HCT116 (cell line): ENCODE data around the gene PACS2. TPM values are rescaled to one million over a fixed set of nuclear protein-coding genes. Genes with fewer than 3 reads are reported as not detected.

Experiments
- ATAC-seq: fragments of 200-7000 bp; cut with Tn5 transposase; 2 replicates; pipeline ENCODE4 v1.9.1; 2020; ENCODE audit warnings: mild to moderate bottlenecking, moderate library complexity
- BruUV-seq: library from RNA; stranded (reverse); fragments of 400-500 nt; replicated peaks from 2 replicates; lab custom pipeline; 2021; lab: Mats Ljungman, UMichigan
- CTCF ChIA-PET: fragments of 300-600 bp; sonication (Branson Sonifier 250); formaldehyde crosslinking; loops from one replicate; lab custom pipeline; 2021; ENCODE audit warnings: antibody characterized with exemption; lab: Charles Lee
- POLR2A ChIA-PET: fragments of 300-600, 350-600 bp; sonication (Branson Sonifier 250); formaldehyde crosslinking; loops from one replicate; lab custom pipeline; 2021; ENCODE audit warnings: antibody characterized with exemption; lab: Charles Lee
- RAD21 ChIA-PET, 2 experiments: fragments of 300-600 bp; sonication (Branson Sonifier 250); formaldehyde crosslinking; loops; one replicate each; lab custom pipeline; 2023; ENCODE audit warnings: low total read pairs in 2 of 2; ENCODE audit not compliant: uncharacterized antibody in 2 of 2, unreplicated experiment in 2 of 2, low non-redundant PET in 1 of 2; lab: Charles Lee
- DNase-seq: peaks from one replicate; pipeline ENCODE4 v3.0.0-alpha.2; 2010; ENCODE audit warnings: low read depth, low spot score
- H2AFZ ChIP-seq: fragments of 200-600 bp; shearing (Covaris generic), sonication (generic); 2 replicates; pipeline ENCODE4 v1.6.1; 2017; ENCODE audit warnings: low read depth, mixed run types, mixed read lengths, antibody characterized with exemption, low read length; ENCODE audit not compliant: poor library complexity, severe bottlenecking
- H3K27ac ChIP-seq: 2 replicates; pipeline ENCODE4 v1.5.1; 2012; ENCODE audit warnings: low read depth, low read length
- H3K27me3 ChIP-seq: fragments of 200-600 bp; sonication (generic); 2 replicates; pipeline ENCODE4 v1.6.1; 2016; ENCODE audit warnings: mixed run types, low read length, mixed read lengths; ENCODE audit not compliant: insufficient read depth
- H3K36me3 ChIP-seq, 2 experiments: fragments of 200-500 bp in 1 of 2; fragments of 200-600 bp in 1 of 2; sonication (Bioruptor generic) in 1 of 2; sonication (generic) in 1 of 2; 2 replicates each; pipeline versions ENCODE4 v1.5.1 to v1.6.1; 2014 to 2016; ENCODE audit warnings: low read length in 2 of 2, inconsistent platforms in 1 of 2, mixed read lengths in 1 of 2, mixed run types in 1 of 2; ENCODE audit not compliant: insufficient read depth in 2 of 2, control insufficient read depth in 1 of 2
- H3K4me1 ChIP-seq, 2 experiments: fragments of 200-600 bp in 1 of 2; sonication (generic) in 1 of 2; 2 replicates each; pipeline versions ENCODE4 v1.5.1 to v1.6.1; 2012 to 2017; ENCODE audit warnings: low read length in 2 of 2, inconsistent platforms in 1 of 2, mild to moderate bottlenecking in 1 of 2, mixed read lengths in 1 of 2, mixed run types in 1 of 2, moderate library complexity in 1 of 2; ENCODE audit not compliant: insufficient read depth in 2 of 2, control insufficient read depth in 1 of 2
- H3K4me2 ChIP-seq: fragments of 200-600 bp; sonication (generic); 2 replicates; pipeline ENCODE4 v1.6.1; 2017; ENCODE audit warnings: mixed run types, low read length, mixed read lengths
- H3K4me3 ChIP-seq, 2 experiments: fragments of 200-600 bp in 1 of 2; sonication (generic) in 1 of 2; replicated peaks in 1 of 2; 2 replicates each; pipeline ENCODE4 v1.5.1; 2011 to 2016; ENCODE audit warnings: low read length in 2 of 2, control low read depth in 1 of 2, low read depth in 1 of 2, mild to moderate bottlenecking in 1 of 2, mixed read lengths in 1 of 2, mixed run types in 1 of 2
- H3K79me2 ChIP-seq: fragments of 200-600 bp; sonication (generic); 2 replicates; pipeline ENCODE4 v1.6.1; 2017; ENCODE audit warnings: mild to moderate bottlenecking, mixed run types, low read length, moderate library complexity, mixed read lengths; ENCODE audit not compliant: insufficient read depth
- H3K9ac ChIP-seq: fragments of 200-600 bp; sonication (generic); 2 replicates; pipeline ENCODE4 v1.6.1; 2016; ENCODE audit warnings: low read length, mixed read lengths
- H3K9me2 ChIP-seq: fragments of 200-600 bp; sonication (generic), shearing (Covaris generic); 2 replicates; pipeline ENCODE4 v1.6.1; 2017; ENCODE audit warnings: mixed run types, mild to moderate bottlenecking, moderate library complexity; ENCODE audit not compliant: insufficient read depth
- H3K9me3 ChIP-seq, 2 experiments: fragments of 200-500 bp in 1 of 2; fragments of 200-600 bp in 1 of 2; sonication (Bioruptor generic) in 1 of 2; sonication (generic) in 1 of 2; 2 replicates each; pipeline ENCODE4 v1.6.1; 2014 to 2017; ENCODE audit warnings: low read length in 2 of 2, mixed read lengths in 2 of 2, inconsistent platforms in 1 of 2, low read depth in 1 of 2, mild to moderate bottlenecking in 1 of 2, mixed run types in 1 of 2, moderate library complexity in 1 of 2; ENCODE audit not compliant: control insufficient read depth in 1 of 2, insufficient read depth in 1 of 2
- H4K20me1 ChIP-seq: fragments of 200-600 bp; sonication (generic), shearing (Covaris generic); 2 replicates; pipeline ENCODE4 v1.6.1; 2017; ENCODE audit warnings: mixed run types, mild to moderate bottlenecking, moderate library complexity; ENCODE audit not compliant: insufficient read depth
- CEBPB ChIP-seq: IDR thresholded peaks from 2 replicates; pipeline ENCODE4 v1.6.1; 2012; ENCODE audit warnings: low read depth
- CTCF ChIP-seq, 3 experiments: fragments of 200-600 bp in 1 of 3; sonication (generic) in 1 of 3; IDR thresholded peaks in 2 of 3; conservative IDR thresholded peaks in 1 of 3; 2 replicates each; pipeline ENCODE4 v1.5.1; 2012 to 2017; ENCODE audit warnings: low read depth in 2 of 3, low read length in 2 of 3, antibody characterized with exemption in 1 of 3, borderline replicate concordance in 1 of 3, control low read depth in 1 of 3, mild to moderate bottlenecking in 1 of 3, mixed read lengths in 1 of 3, mixed run types in 1 of 3, moderate library complexity in 1 of 3; ENCODE audit not compliant: insufficient read depth in 1 of 3
- ELF1 ChIP-seq: IDR thresholded peaks from 2 replicates; pipeline ENCODE4 v1.6.1; 2012; ENCODE audit warnings: low read depth, borderline replicate concordance
- EZH2 ChIP-seq: fragments of 200-600 bp; sonication (generic); IDR thresholded peaks from 2 replicates; pipeline ENCODE4 v1.6.1; 2017; ENCODE audit warnings: antibody characterized with exemption, mixed run types
- EZH2phosphoT487 ChIP-seq: fragments of 200-600 bp; IDR thresholded peaks from 2 replicates; pipeline ENCODE4 v1.6.1; 2018; ENCODE audit warnings: antibody characterized with exemption, borderline replicate concordance
- POLR2A ChIP-seq: IDR thresholded peaks from 2 replicates; pipeline ENCODE4 v1.7.0; 2011; ENCODE audit warnings: borderline replicate concordance; ENCODE audit not compliant: insufficient read depth, insufficient read length; ENCODE audit errors: extremely low read depth
- TCF7L2 ChIP-seq: IDR thresholded peaks from 2 replicates; pipeline ENCODE4 v1.7.0; 2011; ENCODE audit warnings: borderline replicate concordance, inconsistent platforms; ENCODE audit not compliant: insufficient read depth, insufficient read length; ENCODE audit errors: extremely low read depth
- ZBTB33 ChIP-seq: IDR thresholded peaks from 2 replicates; pipeline ENCODE4 v1.6.1; 2011; ENCODE audit warnings: mild to moderate bottlenecking, low read length, moderate library complexity; ENCODE audit not compliant: insufficient replicate concordance; ENCODE audit errors: extremely low read depth
- intact Hi-C: fragments of 100-400 bp; cut with micrococcal nuclease; formaldehyde crosslinking; loops from 2 replicates; pipeline ENCODE4 v1.10.0; 2022
- total RNA-seq: library from RNA; stranded (reverse); gene quantifications from one replicate; pipeline ENCODE4 v1.2.1, GENCODE V29; 2021; ENCODE audit not compliant: unreplicated experiment
- TF ChIP-seq, protein P1 (sequence below): IDR thresholded peaks from 2 replicates; pipeline ENCODE4 v1.6.1; 2012

The PACS2 gene
- total RNA-seq, 1 experiment from 2014 or later, result 75.5 TPM

- DNase-seq (peak; percentile 10), ATAC-seq (no peak)
- ChIA-PET RAD21 (no interaction called here), POLR2A (no interaction called here), CTCF (no interaction called here)
- Histone ChIP-seq H3K4me1 (peaks cover 22 to 39% of the 10 kb centered on the region in 2 experiments), H3K36me3 (no peaks in the 10 kb centered on the region), H3K9ac (no peak overlapping the region), H3K4me3 (no peak overlapping the region), H3K9me3 (no peaks in the 10 kb centered on the region), H4K20me1 (no peaks in the 10 kb centered on the region), H3K9me2 (no peaks in the 10 kb centered on the region), H3K79me2 (peaks cover 14% of the 10 kb centered on the region), H3K4me2 (peak overlapping the region; percentile 26), H3K27me3 (no peaks in the 10 kb centered on the region), H3K27ac (no peak overlapping the region), H2AFZ (no peak overlapping the region)
- intact Hi-C loops, result no loop called here
- TF ChIP-seq, protein P1, sequence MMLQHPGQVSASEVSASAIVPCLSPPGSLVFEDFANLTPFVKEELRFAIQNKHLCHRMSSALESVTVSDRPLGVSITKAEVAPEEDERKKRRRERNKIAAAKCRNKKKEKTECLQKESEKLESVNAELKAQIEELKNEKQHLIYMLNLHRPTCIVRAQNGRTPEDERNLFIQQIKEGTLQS, result no peak
- TF ChIP-seq POLR2A (no peak), ZBTB33 (no peak), TCF7L2 (no peak), CTCF (IDR thresholded peaks at IDR 0.05 in 2 of 3, conservative IDR thresholded peaks at IDR 0.05 in 1 of 3; ENCODE audit: borderline replicate concordance in 1 of 3, insufficient read depth in 1 of 3, low read depth in 2 of 3, low read length in 2 of 3) (no peak), EZH2phosphoT487 (no peak), EZH2 (no peak), CEBPB (no peak), ELF1 (no peak)
- BruUV-seq, result no TSS peak
Observed at GRCh38 chr14:105303949-105304348, 10.6 kb upstream of the PACS2 start.
